Ovary (tissue), 9 donors: ENCODE data around the gene FAM240B. TPM values are rescaled to one million over a fixed set of nuclear protein-coding genes. Genes with fewer than 3 reads are reported as not detected.

Experiments used
- DNase-seq, 5 donors: peaks; one replicate each; pipeline ENCODE4 v3.0.0-alpha.2; 2019 to 2020
- H3K27ac ChIP-seq, 2 donors: fragments of 200-600 bp; one replicate each; pipeline versions ENCODE4 v1.5.1 to v1.8.0; 2019 to 2022
- H3K27me3 ChIP-seq: fragments of 200-600 bp; one replicate; pipeline ENCODE4 v1.8.0; 2022
- H3K36me3 ChIP-seq: fragments of 200-600 bp; sonication (generic); one replicate; pipeline ENCODE4 v1.5.1; 2019
- H3K4me1 ChIP-seq: one replicate; pipeline ENCODE4 v1.8.1; 2013; ENCODE audit warnings: mild to moderate bottlenecking, moderate library complexity; ENCODE audit not compliant: insufficient read depth
- H3K4me3 ChIP-seq: fragments of 200-600 bp; sonication (generic); one replicate; pipeline ENCODE4 v1.5.1; 2017
- H3K9me3 ChIP-seq, 2 donors: fragments of 200-600 bp in 1 of 2; sonication (generic) in 1 of 2; one replicate each; pipeline versions ENCODE4 v1.5.1 to v1.8.1; 2013 to 2019; ENCODE audit warnings: mild to moderate bottlenecking in 1 of 2, moderate library complexity in 1 of 2
- CTCF ChIP-seq, 3 donors: fragments of 450-650 bp in 2 of 3; fragments of 200-600 bp in 1 of 3; IDR thresholded peaks; one replicate each; pipeline versions ENCODE4 v1.5.1 to v1.8.0; 2016 to 2022; ENCODE audit warnings: antibody characterized with exemption in 3 of 3, mild to moderate bottlenecking in 1 of 3
- EP300 ChIP-seq: sonication (generic); formaldehyde crosslinking; IDR thresholded peaks from one replicate; pipeline ENCODE4 v1.6.1; 2017; ENCODE audit warnings: antibody characterized with exemption
- POLR2A ChIP-seq: fragments of 450-650 bp; IDR thresholded peaks from one replicate; pipeline ENCODE4 v1.6.1; 2017; ENCODE audit warnings: antibody characterized with exemption, mild to moderate bottlenecking, moderate library complexity
- WGBS, 3 donors: extraction: QIAGEN DNeasy Blood & Tissue Kit in 1 of 3; methylation state at CpG; one replicate each; pipeline versions ENCODE4 v1.1.5 to v1.1.7; 2013 to 2017; 5-methylcytosine and 5-hydroxymethylcytosine counted together
- intact Hi-C, 4 donors: fragments of 100-400 bp; cut with DNase I; formaldehyde crosslinking; loops; one replicate each; pipeline versions ENCODE4 v1.11.0 to v1.15.1; 2022 to 2023
- polyA plus RNA-seq, 2 donors: library from polyadenylated mRNA; stranded (reverse); fragments of 200-250 nt in 1 of 2; fragments of 350-450 nt in 1 of 2; fragmentation: Illumina TruSeq in 1 of 2; extraction: RNeasy Lipid Tissue Mini Kit (QIAGEN cat#74804) in 1 of 2; gene quantifications; one replicate each; pipeline ENCODE4 v1.2.3, GENCODE V29; 2013 to 2014
- total RNA-seq, 7 donors: library from RNA; depleted of rRNA in 2 of 7; stranded (reverse); fragments of >200 nt in 2 of 7; fragmentation: NEBNext Ultra II Directional in 3 of 7; extraction: Animal tissue kit (Norgen Biotek cat#: 25700) in 3 of 7; gene quantifications; one replicate each; pipeline versions ENCODE4 v1.1.0 to v1.2.4, GENCODE V29; 2016 to 2023
- donor health status: DM: no; HTN: no; CAD: no; lungs with moderate emphysema.
- donor health status: DM: no; HTN: no; CAD: no.
- donor health status: Bipolar disorder and iron deficiency.
- donor health status: DM: yes; HTN: yes; CAD: no.
- donor health status: DM: no; HTN: no; CAD: no.
- donor health status: DM: yes; HTN: yes; CAD: no.

FAM240B gene
- total and polyA plus RNA-seq, 9 donors, result not detected

GRCh38 chr9:38744484-38744883, 24.6 kb upstream of the FAM240B start:
- Histone ChIP-seq H3K36me3 (no peaks in the 10 kb centered on the region), H3K27ac (no peak overlapping the region)

DNA sequence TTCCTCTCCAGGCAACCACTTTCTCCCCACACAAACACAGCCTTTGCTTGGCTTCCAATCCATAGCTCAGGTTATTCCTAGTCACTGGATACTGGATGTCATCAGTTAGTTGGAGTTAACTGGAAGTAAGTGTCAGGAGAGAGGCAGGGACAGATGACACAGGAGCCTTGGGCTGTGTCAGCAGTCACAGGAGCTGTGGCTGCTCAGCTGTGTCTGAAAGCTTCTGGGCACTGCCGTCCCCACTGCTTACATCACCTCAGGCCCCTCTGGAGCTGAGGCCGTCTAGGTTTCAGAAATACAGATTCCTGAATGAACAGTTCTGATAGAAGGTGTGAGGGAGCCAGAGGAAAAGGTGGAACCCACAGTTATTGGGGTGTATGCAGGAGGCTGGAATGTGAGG, 17.3 kb upstream of the FAM240B start:
- Histone ChIP-seq H3K27ac (no peak overlapping the region), H3K9me3 (no peaks in the 10 kb centered on the region), H3K4me1 (no peaks in the 10 kb centered on the region), H3K4me3 (no peak overlapping the region), H3K36me3 (no peaks in the 10 kb centered on the region), H3K27me3 (no peaks in the 10 kb centered on the region)
- no peak for TF ChIP-seq EP300
- no peak for TF ChIP-seq CTCF (IDR thresholded peaks at IDR 0.05)
- no peak for TF ChIP-seq POLR2A
- 72 to 79% (median 77%) methylated on average over 2 of the region's 2 CpGs for WGBS, 3 donors
- no peak for DNase-seq
- intact Hi-C loops, result loop anchor here in 1 of 4 donors (10.0 kb wide), 1 partner anchor 52 kb away; no protein-coding TSS in a partner anchor

More at GRCh38 chr9:38744484-38744883, 24.6 kb upstream of the FAM240B start:
- TF ChIP-seq CTCF (IDR thresholded peaks at IDR 0.05), result no peak
- TF ChIP-seq EP300, result no peak
- TF ChIP-seq POLR2A, result no peak
- no peak for DNase-seq
- no peaks in the 10 kb centered on the region for H3K9me3 ChIP-seq
- H3K4me3 ChIP-seq, result no peak overlapping the region
- no peaks in the 10 kb centered on the region for H3K27me3 ChIP-seq
- 92 to 93% (median 93%) methylated on average over 3 of the region's 3 CpGs for WGBS, 3 donors
- intact Hi-C loops, result no loop called here
- no peaks in the 10 kb centered on the region for H3K4me1 ChIP-seq

DNA sequence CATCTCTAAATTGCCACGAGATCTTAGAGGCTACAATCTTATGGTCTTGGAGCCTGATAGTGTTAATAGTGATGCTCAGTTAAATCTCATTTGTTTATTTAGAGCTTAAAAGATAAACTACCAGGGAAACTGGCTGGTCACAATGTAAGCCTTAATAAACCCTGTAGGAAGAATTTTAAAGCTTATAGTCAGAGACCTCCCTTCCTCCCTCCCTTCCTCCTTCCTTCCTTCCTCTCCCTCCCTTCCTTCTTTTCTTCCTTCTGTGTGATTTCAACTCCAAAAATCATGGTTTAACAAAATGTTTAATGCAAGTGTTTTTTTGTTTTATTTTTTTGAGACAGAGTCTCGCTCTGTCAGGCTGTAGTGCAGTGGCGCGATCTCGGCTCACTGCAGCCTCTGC, 14.9 kb upstream of the FAM240B start:
- WGBS, 3 donors, result 88 to 91% (median 91%) methylated on average over 5 of the region's 5 CpGs
- Histone ChIP-seq H3K4me1 (no peaks in the 10 kb centered on the region), H3K27me3 (no peaks in the 10 kb centered on the region), H3K4me3 (no peak overlapping the region), H3K36me3 (no peaks in the 10 kb centered on the region), H3K9me3 (no peaks in the 10 kb centered on the region), H3K27ac (no peak overlapping the region)
- intact Hi-C loops, result loop anchor here in 1 of 4 donors (10.0 kb wide), 1 partner anchor 50 kb away; no protein-coding TSS in a partner anchor
- no peak for DNase-seq
- TF ChIP-seq POLR2A (no peak), CTCF (IDR thresholded peaks at IDR 0.05) (no peak), EP300 (no peak)

GRCh38 chr9:38733503-38733902, 13.6 kb upstream of the FAM240B start:
- Histone ChIP-seq H3K4me1 (no peaks in the 10 kb centered on the region), H3K36me3 (no peaks in the 10 kb centered on the region), H3K4me3 (no peak overlapping the region), H3K27me3 (no peaks in the 10 kb centered on the region), H3K9me3 (no peaks in the 10 kb centered on the region), H3K27ac (no peak overlapping the region)
- intact Hi-C loops, result loop anchor here in 1 of 4 donors (10.0 kb wide), 1 partner anchor 49 kb away; no protein-coding TSS in a partner anchor
- 79 to 87% (median 85%) methylated on average over 7 of the region's 7 CpGs for WGBS, 3 donors
- DNase-seq, result no peak
- TF ChIP-seq EP300 (no peak), POLR2A (no peak), CTCF (IDR thresholded peaks at IDR 0.05) (no peak)
